IMR-90 (cell line): Measurements from ENCODE around the gene TMEM245. TPM values are rescaled to one million over a fixed set of nuclear protein-coding genes. Genes with fewer than 3 reads are reported as not detected.

Experiments used
- ATAC-seq: fragments of 200-7000 bp; cut with Tn5 transposase; 2 replicates; pipeline ENCODE4 v1.9.1; 2020; ENCODE audit warnings: low read depth, mild to moderate bottlenecking, moderate library complexity
- BruUV-seq: library from RNA; stranded (reverse); fragments of 400-500 nt; replicated peaks from 2 replicates; lab custom pipeline; 2021; lab: Mats Ljungman, UMichigan
- CTCF ChIA-PET: fragments of 300-600 bp; formaldehyde crosslinking; extraction: SDS; loops from one replicate; lab custom pipeline; 2021; ENCODE audit warnings: antibody characterized with exemption; lab: Yijun Ruan, JAX
- POLR2A ChIA-PET: fragments of 300-600 bp; sonication (Branson Sonifier 250); formaldehyde crosslinking; loops from one replicate; lab custom pipeline; 2022; ENCODE audit warnings: antibody characterized with exemption; ENCODE audit not compliant: unreplicated experiment; lab: Charles Lee
- DNase-seq: peaks from one replicate; pipeline ENCODE4 v3.0.0; 2013
- H2AFZ ChIP-seq: replicated peaks from 2 replicates; pipeline ENCODE3; 2013; ENCODE audit warnings: low read length, mild to moderate bottlenecking; ENCODE audit not compliant: poor library complexity
- H2AK5ac ChIP-seq: 2 replicates; pipeline ENCODE4 v1.6.1; 2013; ENCODE audit warnings: low read depth, low read length, inconsistent platforms
- H2AK9ac ChIP-seq: replicated peaks from 2 replicates; pipeline ENCODE3; 2013; ENCODE audit warnings: mild to moderate bottlenecking, low read depth, low read length, moderate library complexity; ENCODE audit not compliant: poor library complexity
- H2BK120ac ChIP-seq: 2 replicates; pipeline ENCODE4 v1.6.1; 2013; ENCODE audit warnings: low read depth, low read length, inconsistent platforms
- H2BK15ac ChIP-seq: 3 replicates; pipeline ENCODE4 v1.6.1; 2013; ENCODE audit warnings: low read depth, low read length, inconsistent platforms
- H2BK20ac ChIP-seq: 2 replicates; pipeline ENCODE4 v1.6.1; 2013; ENCODE audit warnings: low read depth, mild to moderate bottlenecking, inconsistent platforms, low read length, moderate library complexity
- H2BK5ac ChIP-seq: 2 replicates; pipeline ENCODE4 v1.6.1; 2013; ENCODE audit warnings: mild to moderate bottlenecking, low read depth, low read length, inconsistent platforms; ENCODE audit not compliant: poor library complexity, severe bottlenecking
- H3K14ac ChIP-seq: replicated peaks from 2 replicates; pipeline ENCODE4 v1.6.1; 2013; ENCODE audit warnings: low read depth, low read length, inconsistent platforms
- H3K18ac ChIP-seq: 2 replicates; pipeline ENCODE4 v1.6.1; 2013; ENCODE audit warnings: low read depth, low read length, control low read depth
- H3K23ac ChIP-seq: 2 replicates; pipeline ENCODE4 v1.6.1; 2013; ENCODE audit warnings: low read depth, low read length, inconsistent platforms
- H3K27ac ChIP-seq: 2 replicates; pipeline ENCODE4 v1.5.1; 2013; ENCODE audit warnings: mild to moderate bottlenecking, control low read depth, low read length; ENCODE audit not compliant: insufficient read depth
- H3K27me3 ChIP-seq: 2 replicates; pipeline ENCODE4 v1.6.1; 2013; ENCODE audit warnings: low read length; ENCODE audit not compliant: control insufficient read depth, insufficient read depth
- H3K36me3 ChIP-seq: 2 replicates; pipeline ENCODE4 v1.6.1; 2013; ENCODE audit warnings: low read length, mixed read lengths; ENCODE audit not compliant: control insufficient read depth, insufficient read depth
- H3K4ac ChIP-seq: 2 replicates; pipeline ENCODE4 v1.6.1; 2013; ENCODE audit warnings: low read depth, low read length, inconsistent platforms
- H3K4me1 ChIP-seq: 2 replicates; pipeline ENCODE4 v1.6.1; 2013; ENCODE audit warnings: low read length, mixed read lengths; ENCODE audit not compliant: control insufficient read depth, insufficient read depth
- H3K4me2 ChIP-seq: 2 replicates; pipeline ENCODE4 v1.6.1; 2013; ENCODE audit warnings: low read depth, mild to moderate bottlenecking, control low read depth, low read length, moderate library complexity
- H3K4me3 ChIP-seq: 2 replicates; pipeline ENCODE4 v1.5.1; 2013; ENCODE audit warnings: low read depth, mild to moderate bottlenecking, control low read depth, low read length, moderate library complexity; ENCODE audit not compliant: insufficient read depth
- H3K56ac ChIP-seq: 2 replicates; pipeline ENCODE4 v1.6.1; 2013; ENCODE audit warnings: low read length, inconsistent platforms; ENCODE audit not compliant: insufficient read depth; ENCODE audit errors: extremely low read depth
- H3K79me1 ChIP-seq, 2 experiments: 2 replicates each; pipeline ENCODE4 v1.6.1; 2013; ENCODE audit warnings: low read length in 2 of 2, inconsistent platforms in 1 of 2, low read depth in 1 of 2
- H3K9ac ChIP-seq: 2 replicates; pipeline ENCODE4 v1.6.1; 2013; ENCODE audit warnings: low read depth, low read length, control low read depth
- H3K9me1 ChIP-seq: 2 replicates; pipeline ENCODE4 v1.6.1; 2013; ENCODE audit warnings: low read length, inconsistent platforms; ENCODE audit not compliant: insufficient read depth
- H3K9me3 ChIP-seq: 2 replicates; pipeline ENCODE4 v1.6.1; 2013; ENCODE audit warnings: low read length; ENCODE audit not compliant: control insufficient read depth, insufficient read depth
- H4K20me1 ChIP-seq: 2 replicates; pipeline ENCODE4 v1.6.1; 2013; ENCODE audit warnings: low read length, inconsistent platforms; ENCODE audit not compliant: insufficient read depth
- H4K5ac ChIP-seq: 2 replicates; pipeline ENCODE4 v1.6.1; 2013; ENCODE audit warnings: mild to moderate bottlenecking, low read depth, low read length, control low read depth
- H4K8ac ChIP-seq, 2 experiments: 2 replicates each; pipeline ENCODE4 v1.6.1; 2013; ENCODE audit warnings: low read depth in 2 of 2, low read length in 2 of 2, control low read depth in 1 of 2, inconsistent platforms in 1 of 2
- H4K91ac ChIP-seq: 2 replicates; pipeline ENCODE4 v1.6.1; 2013; ENCODE audit warnings: low read depth, low read length, inconsistent platforms; ENCODE audit not compliant: insufficient read depth
- BHLHE40 ChIP-seq: fragments of 150-350 bp; IDR thresholded peaks from 2 replicates; pipeline ENCODE4 v1.6.1; 2016; ENCODE audit warnings: mild to moderate bottlenecking, low read depth, low read length
- CEBPB ChIP-seq: IDR thresholded peaks from 2 replicates; pipeline ENCODE4 v1.6.1; 2012; ENCODE audit warnings: low read depth, low read length, improper control_type of control experiment
- CHD1 ChIP-seq: IDR thresholded peaks from 2 replicates; pipeline ENCODE4 v1.6.1; 2012; ENCODE audit warnings: low read depth, low read length, improper control_type of control experiment
- FOS ChIP-seq: fragments of 150-350 bp; IDR thresholded peaks from 2 replicates; pipeline ENCODE4 v1.6.1; 2016; ENCODE audit warnings: low read depth, low read length
- MAFK ChIP-seq: IDR thresholded peaks from 2 replicates; pipeline ENCODE4 v1.6.1; 2012; ENCODE audit warnings: low read depth, low read length, improper control_type of control experiment
- MAZ ChIP-seq: IDR thresholded peaks from 2 replicates; pipeline ENCODE4 v1.6.1; 2012; ENCODE audit warnings: low read depth, mild to moderate bottlenecking, low read length, improper control_type of control experiment, moderate library complexity, borderline replicate concordance
- MXI1 ChIP-seq: IDR thresholded peaks from 2 replicates; pipeline ENCODE4 v1.6.1; 2012; ENCODE audit warnings: low read depth, mild to moderate bottlenecking, low read length, moderate library complexity, borderline replicate concordance
- NFE2L2 ChIP-seq: fragments of 150-350 bp; IDR thresholded peaks from 2 replicates; pipeline ENCODE4 v1.6.1; 2016; ENCODE audit warnings: low read depth, mild to moderate bottlenecking, low read length
- POLR2A ChIP-seq: IDR thresholded peaks from 2 replicates; pipeline ENCODE4 v1.6.1; 2012; ENCODE audit warnings: mild to moderate bottlenecking, low read depth, low read length
- RAD21 ChIP-seq: IDR thresholded peaks from 2 replicates; pipeline ENCODE4 v1.6.1; 2012; ENCODE audit warnings: low read length, improper control_type of control experiment
- RCOR1 ChIP-seq: IDR thresholded peaks from 2 replicates; pipeline ENCODE4 v1.6.1; 2012; ENCODE audit warnings: mild to moderate bottlenecking, low read length, improper control_type of control experiment; ENCODE audit not compliant: insufficient replicate concordance
- RFX5 ChIP-seq: IDR thresholded peaks from 2 replicates; pipeline ENCODE4 v1.8.0; 2012; ENCODE audit warnings: low read depth, mild to moderate bottlenecking, low read length, moderate library complexity
- SMC3 ChIP-seq: fragments of 150-350 bp; IDR thresholded peaks from 2 replicates; pipeline ENCODE4 v1.6.1; 2016; ENCODE audit warnings: low read depth, mild to moderate bottlenecking, antibody characterized with exemption, low read length, moderate library complexity
- WGBS, 2 experiments: methylation state at CpG; one replicate each; pipeline versions ENCODE4 v1.1.5 to v1.1.7; 2013; ENCODE audit warnings: missing lambda C conversion rate in 2 of 2; ENCODE audit not compliant: insufficient read length in 1 of 2; ENCODE audit errors: extremely low coverage in 2 of 2; 5-methylcytosine and 5-hydroxymethylcytosine counted together
- dilution Hi-C: fragments of 300-500 bp; cut with HindIII; formaldehyde crosslinking; loops from one replicate; pipeline ENCODE4 v1.14.3; 2018; ENCODE audit warnings: low sequenced_read_pairs; ENCODE audit not compliant: unreplicated experiment
- in situ Hi-C: fragments of 300-500 bp; cut with MboI; formaldehyde crosslinking; loops from 3 replicates; pipeline ENCODE4 v1.14.3; 2019; ENCODE audit warnings: low sequenced_read_pairs, inconsistent platforms, mixed read lengths
- intact Hi-C: fragments of 100-400 bp; cut with micrococcal nuclease; formaldehyde crosslinking; loops from 2 replicates; pipeline ENCODE4 v1.10.0; 2022
- polyA plus RNA-seq, 3 experiments: library from polyadenylated mRNA; depleted of rRNA; stranded (reverse); fragments of >200 nt; gene quantifications; 2 replicates each; pipeline ENCODE4 v1.2.3, GENCODE V29; 2012; ENCODE audit warnings: low replicate concordance in 1 of 3
- total RNA-seq: library from RNA; depleted of rRNA; stranded (reverse); fragments of >200 nt; gene quantifications from 2 replicates; pipeline ENCODE4 v1.2.3, GENCODE V29; 2012
- TF ChIP-seq, protein P1 (sequence below): fragments of 150-350 bp; IDR thresholded peaks from 2 replicates; pipeline ENCODE4 v1.6.1; 2016; ENCODE audit warnings: low read depth, mild to moderate bottlenecking, low read length, moderate library complexity, borderline replicate concordance
- TF ChIP-seq, protein P2 (sequence below): conservative IDR thresholded peaks from 2 replicates; pipeline ENCODE4 v1.5.1; 2012; ENCODE audit warnings: mild to moderate bottlenecking, low read depth, low read length, improper control_type of control experiment
- TF ChIP-seq, protein P3 (sequence below): fragments of 150-350 bp; IDR thresholded peaks from 2 replicates; pipeline ENCODE4 v1.6.1; 2017; ENCODE audit warnings: mild to moderate bottlenecking, antibody characterized with exemption, low read length, low read depth

Gene TMEM245
- total and polyA plus RNA-seq, 2 of the 4 experiments (the other 2 are of a cell fraction) = 24.8 to 57.9 TPM

- H3K23ac ChIP-seq = no peak overlapping the region
- no peak overlapping the region for H3K4ac ChIP-seq
- no peak overlapping the region for H2AFZ ChIP-seq
- H3K14ac ChIP-seq = no peak overlapping the region
- H4K5ac ChIP-seq = no peak overlapping the region
- no peak overlapping the region for H2BK15ac ChIP-seq
- ChIA-PET CTCF (no interaction called here), POLR2A (no interaction called here)
- H4K8ac ChIP-seq = no peak overlapping the region
- H3K79me1 ChIP-seq = no peaks in the 10 kb centered on the region
- no peak overlapping the region for H2AK9ac ChIP-seq
- H4K91ac ChIP-seq = no peak overlapping the region
- ATAC-seq (no peak), DNase-seq (no peak)
- no peak overlapping the region for H2BK5ac ChIP-seq
- in situ Hi-C loops (no loop called here), dilution Hi-C loops (no loop called here), intact Hi-C loops (no loop called here)
- H3K27me3 ChIP-seq = peaks cover 11% of the 10 kb centered on the region
- no peaks in the 10 kb centered on the region for H3K9me1 ChIP-seq
- H2BK120ac ChIP-seq = no peak overlapping the region
- no peaks in the 10 kb centered on the region for H3K4me1 ChIP-seq
- H3K9ac ChIP-seq = no peak overlapping the region
- H4K20me1 ChIP-seq = no peaks in the 10 kb centered on the region
- H3K27ac ChIP-seq = no peak overlapping the region
- H3K18ac ChIP-seq = no peak overlapping the region
- no peak overlapping the region for H3K4me3 ChIP-seq
- no peak overlapping the region for H2BK20ac ChIP-seq
- H3K36me3 ChIP-seq = no peaks in the 10 kb centered on the region
- no peaks in the 10 kb centered on the region for H3K9me3 ChIP-seq
- TF ChIP-seq CHD1 = no peak
- TF ChIP-seq, protein P1, sequence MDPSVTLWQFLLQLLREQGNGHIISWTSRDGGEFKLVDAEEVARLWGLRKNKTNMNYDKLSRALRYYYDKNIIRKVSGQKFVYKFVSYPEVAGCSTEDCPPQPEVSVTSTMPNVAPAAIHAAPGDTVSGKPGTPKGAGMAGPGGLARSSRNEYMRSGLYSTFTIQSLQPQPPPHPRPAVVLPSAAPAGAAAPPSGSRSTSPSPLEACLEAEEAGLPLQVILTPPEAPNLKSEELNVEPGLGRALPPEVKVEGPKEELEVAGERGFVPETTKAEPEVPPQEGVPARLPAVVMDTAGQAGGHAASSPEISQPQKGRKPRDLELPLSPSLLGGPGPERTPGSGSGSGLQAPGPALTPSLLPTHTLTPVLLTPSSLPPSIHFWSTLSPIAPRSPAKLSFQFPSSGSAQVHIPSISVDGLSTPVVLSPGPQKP = no peak
- no peak for TF ChIP-seq BHLHE40
- TF ChIP-seq, protein P2, sequence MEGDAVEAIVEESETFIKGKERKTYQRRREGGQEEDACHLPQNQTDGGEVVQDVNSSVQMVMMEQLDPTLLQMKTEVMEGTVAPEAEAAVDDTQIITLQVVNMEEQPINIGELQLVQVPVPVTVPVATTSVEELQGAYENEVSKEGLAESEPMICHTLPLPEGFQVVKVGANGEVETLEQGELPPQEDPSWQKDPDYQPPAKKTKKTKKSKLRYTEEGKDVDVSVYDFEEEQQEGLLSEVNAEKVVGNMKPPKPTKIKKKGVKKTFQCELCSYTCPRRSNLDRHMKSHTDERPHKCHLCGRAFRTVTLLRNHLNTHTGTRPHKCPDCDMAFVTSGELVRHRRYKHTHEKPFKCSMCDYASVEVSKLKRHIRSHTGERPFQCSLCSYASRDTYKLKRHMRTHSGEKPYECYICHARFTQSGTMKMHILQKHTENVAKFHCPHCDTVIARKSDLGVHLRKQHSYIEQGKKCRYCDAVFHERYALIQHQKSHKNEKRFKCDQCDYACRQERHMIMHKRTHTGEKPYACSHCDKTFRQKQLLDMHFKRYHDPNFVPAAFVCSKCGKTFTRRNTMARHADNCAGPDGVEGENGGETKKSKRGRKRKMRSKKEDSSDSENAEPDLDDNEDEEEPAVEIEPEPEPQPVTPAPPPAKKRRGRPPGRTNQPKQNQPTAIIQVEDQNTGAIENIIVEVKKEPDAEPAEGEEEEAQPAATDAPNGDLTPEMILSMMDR = no peak
- TF ChIP-seq NFE2L2 = no peak
- TF ChIP-seq MAZ = no peak
- no peak for TF ChIP-seq CEBPB
- TF ChIP-seq SMC3 = no peak
- no peak for TF ChIP-seq RCOR1
- TF ChIP-seq RAD21 = no peak
- no peak for TF ChIP-seq POLR2A
- no peak for TF ChIP-seq MAFK
- no peak for TF ChIP-seq RFX5
- no peak for TF ChIP-seq FOS
- no peak for TF ChIP-seq MXI1
- TF ChIP-seq, protein P3, sequence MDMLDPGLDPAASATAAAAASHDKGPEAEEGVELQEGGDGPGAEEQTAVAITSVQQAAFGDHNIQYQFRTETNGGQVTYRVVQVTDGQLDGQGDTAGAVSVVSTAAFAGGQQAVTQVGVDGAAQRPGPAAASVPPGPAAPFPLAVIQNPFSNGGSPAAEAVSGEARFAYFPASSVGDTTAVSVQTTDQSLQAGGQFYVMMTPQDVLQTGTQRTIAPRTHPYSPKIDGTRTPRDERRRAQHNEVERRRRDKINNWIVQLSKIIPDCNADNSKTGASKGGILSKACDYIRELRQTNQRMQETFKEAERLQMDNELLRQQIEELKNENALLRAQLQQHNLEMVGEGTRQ = no peak
- WGBS, 2 experiments = no CpG with 5 or more reads among the region's 6 CpGs
- no peak overlapping the region for H3K56ac ChIP-seq
- no peak overlapping the region for H2AK5ac ChIP-seq
- no peak overlapping the region for H3K4me2 ChIP-seq
- BruUV-seq = no TSS peak
These were observed 25.3 kb upstream of the TMEM245 start for GRCh38 chr9:109145051-109145450.
